Osteoblast (primary cell): ENCODE measurements around the gene PLCZ1. TPM values are rescaled to one million over a fixed set of nuclear protein-coding genes. Genes with fewer than 3 reads are reported as not detected.

ENCODE experiments used
- DNase-seq: peaks from one replicate; pipeline ENCODE4 v3.0.0; 2011; ENCODE audit warnings: low spot score, mixed read lengths; ENCODE audit not compliant: insufficient read length; ENCODE audit errors: missing footprints
- H2AFZ ChIP-seq: 2 replicates; pipeline ENCODE4 v1.6.0; 2011; ENCODE audit warnings: mild to moderate bottlenecking, low read length
- H3K27ac ChIP-seq: 2 replicates; pipeline ENCODE4 v1.5.1; 2011; ENCODE audit warnings: mild to moderate bottlenecking, low read depth, low read length, moderate library complexity
- H3K27me3 ChIP-seq: 2 replicates; pipeline ENCODE4 v1.6.0; 2012; ENCODE audit warnings: mild to moderate bottlenecking, control low read depth, inconsistent platforms, low read length, moderate library complexity; ENCODE audit not compliant: insufficient read depth
- H3K36me3 ChIP-seq: 2 replicates; pipeline ENCODE4 v1.5.1; 2011; ENCODE audit warnings: mild to moderate bottlenecking, low read length, control low read depth, moderate library complexity; ENCODE audit not compliant: insufficient read depth
- H3K4me1 ChIP-seq: 2 replicates; pipeline ENCODE4 v1.5.1; 2011; ENCODE audit warnings: mild to moderate bottlenecking, low read length, control low read depth, moderate library complexity; ENCODE audit not compliant: insufficient read depth
- H3K4me2 ChIP-seq: 2 replicates; pipeline ENCODE4 v1.6.0; 2011; ENCODE audit warnings: mild to moderate bottlenecking, low read length; ENCODE audit not compliant: insufficient read depth
- H3K4me3 ChIP-seq: fragments of 200-600 bp; sonication (generic); 3 replicates; pipeline ENCODE4 v1.5.1; 2012; ENCODE audit warnings: mild to moderate bottlenecking, low read length, inconsistent platforms; ENCODE audit not compliant: insufficient read depth
- H3K79me2 ChIP-seq: 2 replicates; pipeline ENCODE4 v1.6.0; 2012; ENCODE audit warnings: mild to moderate bottlenecking, low read length, control low read depth, inconsistent platforms; ENCODE audit not compliant: insufficient read depth
- H3K9me3 ChIP-seq: 2 replicates; pipeline ENCODE4 v1.5.1; 2011; ENCODE audit warnings: low read depth, low read length, control low read depth
- H4K20me1 ChIP-seq: 2 replicates; pipeline ENCODE4 v1.6.0; 2012; ENCODE audit warnings: mild to moderate bottlenecking, low read length, control low read depth; ENCODE audit not compliant: insufficient read depth
- total RNA-seq: library from RNA; depleted of rRNA; stranded (reverse); fragments of >200 nt; gene quantifications from 2 replicates; pipeline ENCODE4 v1.2.3, GENCODE V29; 2012
- TF ChIP-seq, protein P1 (sequence below): IDR thresholded peaks from 2 replicates; pipeline ENCODE4 v1.5.1; 2011; ENCODE audit warnings: mild to moderate bottlenecking, low read depth, low read length, moderate library complexity; ENCODE audit errors: extremely low read depth

The PLCZ1 gene
- total RNA-seq, 1 donor, result not detected

DNA sequence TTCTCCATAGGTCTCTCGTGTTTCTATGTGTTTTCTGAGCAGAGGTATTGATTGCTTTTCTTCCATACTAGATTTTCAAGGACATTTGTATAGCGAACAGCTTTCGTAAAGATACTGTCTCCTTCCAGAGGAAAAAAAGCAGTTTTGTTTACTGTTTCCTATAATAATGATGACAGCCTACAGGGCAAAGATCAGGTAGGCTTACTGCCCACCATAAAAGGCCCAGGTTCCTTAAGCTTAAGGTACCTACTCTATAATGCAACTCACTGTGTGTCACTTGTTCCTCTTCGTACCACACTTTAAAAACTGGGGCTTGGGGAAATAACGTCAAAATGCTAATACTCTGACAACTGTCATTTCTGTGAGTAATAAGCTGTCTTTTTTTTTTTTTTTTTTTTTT lies 6.7 kb downstream of the PLCZ1 start:
- no peaks in the 10 kb centered on the region for H3K36me3 ChIP-seq
- TF ChIP-seq, protein P1, sequence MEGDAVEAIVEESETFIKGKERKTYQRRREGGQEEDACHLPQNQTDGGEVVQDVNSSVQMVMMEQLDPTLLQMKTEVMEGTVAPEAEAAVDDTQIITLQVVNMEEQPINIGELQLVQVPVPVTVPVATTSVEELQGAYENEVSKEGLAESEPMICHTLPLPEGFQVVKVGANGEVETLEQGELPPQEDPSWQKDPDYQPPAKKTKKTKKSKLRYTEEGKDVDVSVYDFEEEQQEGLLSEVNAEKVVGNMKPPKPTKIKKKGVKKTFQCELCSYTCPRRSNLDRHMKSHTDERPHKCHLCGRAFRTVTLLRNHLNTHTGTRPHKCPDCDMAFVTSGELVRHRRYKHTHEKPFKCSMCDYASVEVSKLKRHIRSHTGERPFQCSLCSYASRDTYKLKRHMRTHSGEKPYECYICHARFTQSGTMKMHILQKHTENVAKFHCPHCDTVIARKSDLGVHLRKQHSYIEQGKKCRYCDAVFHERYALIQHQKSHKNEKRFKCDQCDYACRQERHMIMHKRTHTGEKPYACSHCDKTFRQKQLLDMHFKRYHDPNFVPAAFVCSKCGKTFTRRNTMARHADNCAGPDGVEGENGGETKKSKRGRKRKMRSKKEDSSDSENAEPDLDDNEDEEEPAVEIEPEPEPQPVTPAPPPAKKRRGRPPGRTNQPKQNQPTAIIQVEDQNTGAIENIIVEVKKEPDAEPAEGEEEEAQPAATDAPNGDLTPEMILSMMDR, result no peak
- no peaks in the 10 kb centered on the region for H3K79me2 ChIP-seq
- H3K4me2 ChIP-seq, result no peak overlapping the region
- no peaks in the 10 kb centered on the region for H3K9me3 ChIP-seq
- H3K4me3 ChIP-seq, result no peak overlapping the region
- no peak overlapping the region for H3K27ac ChIP-seq
- no peaks in the 10 kb centered on the region for H4K20me1 ChIP-seq
- H3K4me1 ChIP-seq, result no peaks in the 10 kb centered on the region
- no peak overlapping the region for H2AFZ ChIP-seq
- DNase-seq, result no peak
- H3K27me3 ChIP-seq, result no peaks in the 10 kb centered on the region

DNA sequence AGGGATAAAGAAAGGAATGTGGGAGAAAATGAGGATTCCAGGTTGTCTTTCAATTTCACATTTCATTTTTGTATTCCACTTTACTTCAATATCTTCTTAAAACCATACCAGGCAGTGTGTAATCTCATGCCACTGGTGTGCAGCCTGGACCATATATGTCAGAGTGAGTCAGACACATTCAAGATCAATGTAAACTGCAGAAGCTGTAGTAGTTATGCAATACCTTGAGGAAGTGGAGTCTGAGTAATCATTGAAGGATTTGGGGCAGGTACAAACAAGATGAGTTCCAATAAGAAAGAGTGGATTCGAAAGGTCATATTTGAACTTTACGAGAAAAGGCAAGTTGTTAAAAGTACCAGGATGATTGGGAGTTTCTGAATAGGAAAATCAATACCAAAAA lies 14.1 kb downstream of the PLCZ1 start:
- TF ChIP-seq, protein P1, result no peak
- no peak overlapping the region for H3K27ac ChIP-seq
- H2AFZ ChIP-seq, result no peak overlapping the region
- no peak overlapping the region for H3K4me2 ChIP-seq
- H3K36me3 ChIP-seq, result no peaks in the 10 kb centered on the region
- no peaks in the 10 kb centered on the region for H3K4me1 ChIP-seq
- no peaks in the 10 kb centered on the region for H3K27me3 ChIP-seq
- H3K4me3 ChIP-seq, result no peak overlapping the region
- H3K79me2 ChIP-seq, result no peaks in the 10 kb centered on the region
- no peaks in the 10 kb centered on the region for H3K9me3 ChIP-seq
- DNase-seq, result no peak
- H4K20me1 ChIP-seq, result no peaks in the 10 kb centered on the region

DNA sequence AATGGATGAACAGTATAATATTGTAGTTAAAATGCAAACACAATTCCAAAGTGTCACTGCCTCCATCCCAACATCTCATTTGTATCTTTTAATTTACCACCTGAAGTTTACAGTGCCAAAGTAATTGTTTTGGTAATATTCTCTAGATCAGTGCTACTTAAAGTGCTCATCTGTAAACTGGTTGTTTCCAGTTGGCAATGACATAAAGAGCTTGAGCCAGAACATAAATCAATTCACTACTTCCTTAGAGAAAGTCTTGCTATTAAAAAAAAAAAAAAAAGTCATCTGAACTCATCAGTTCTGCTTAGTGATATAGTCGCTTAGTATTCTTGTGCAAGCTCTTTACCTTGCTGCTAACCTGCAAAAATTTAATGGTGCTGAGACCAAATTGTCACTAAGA lies 16.4 kb downstream of the PLCZ1 start:
- H3K36me3 ChIP-seq, result no peaks in the 10 kb centered on the region
- no peak for DNase-seq
- H3K4me3 ChIP-seq, result no peak overlapping the region
- no peaks in the 10 kb centered on the region for H4K20me1 ChIP-seq
- H3K79me2 ChIP-seq, result no peaks in the 10 kb centered on the region
- TF ChIP-seq, protein P1, result no peak
- no peaks in the 10 kb centered on the region for H3K4me1 ChIP-seq
- no peaks in the 10 kb centered on the region for H3K9me3 ChIP-seq
- no peaks in the 10 kb centered on the region for H3K27me3 ChIP-seq
- no peak overlapping the region for H3K4me2 ChIP-seq
- H2AFZ ChIP-seq, result no peak overlapping the region
- no peak overlapping the region for H3K27ac ChIP-seq

DNA sequence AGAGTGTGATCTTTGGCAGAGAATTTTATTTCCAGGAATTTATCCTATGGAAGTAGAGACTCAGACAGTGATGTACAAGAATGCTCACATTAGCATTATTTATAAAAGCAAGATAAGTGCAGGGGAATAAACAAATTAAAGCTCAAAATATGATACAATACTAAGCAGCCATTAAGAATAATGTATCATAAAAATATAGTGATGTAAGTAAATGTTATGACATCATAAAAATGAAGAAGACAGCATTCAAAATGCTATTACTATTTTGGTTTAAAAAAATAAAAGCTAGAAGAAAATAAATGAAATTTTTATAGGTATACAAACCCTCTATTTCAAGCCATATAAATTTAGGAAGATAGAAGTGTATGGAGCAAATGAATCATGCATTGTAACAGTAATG lies 17.1 kb downstream of the PLCZ1 start:
- no peaks in the 10 kb centered on the region for H3K36me3 ChIP-seq

More for the DNA sequence above, 17.1 kb downstream of the PLCZ1 start:
- Histone ChIP-seq H4K20me1 (no peaks in the 10 kb centered on the region), H3K4me3 (no peak overlapping the region), H3K9me3 (no peaks in the 10 kb centered on the region), H3K4me1 (no peaks in the 10 kb centered on the region), H2AFZ (no peak overlapping the region), H3K4me2 (no peak overlapping the region), H3K79me2 (no peaks in the 10 kb centered on the region), H3K27me3 (no peaks in the 10 kb centered on the region), H3K27ac (no peak overlapping the region)
- no peak for DNase-seq
- TF ChIP-seq, protein P1, result no peak
